Measurements from ENCODE around the gene PTPRK. TPM values are rescaled to one million over a fixed set of nuclear protein-coding genes. Genes with fewer than 3 reads are reported as not detected.
A peak's percentile ranks its signal among the peaks of the same experiment; 100 is the strongest.

PTPRK gene
- total RNA-seq, 1 experiment from 2014 or later: 53.8 TPM

DNA sequence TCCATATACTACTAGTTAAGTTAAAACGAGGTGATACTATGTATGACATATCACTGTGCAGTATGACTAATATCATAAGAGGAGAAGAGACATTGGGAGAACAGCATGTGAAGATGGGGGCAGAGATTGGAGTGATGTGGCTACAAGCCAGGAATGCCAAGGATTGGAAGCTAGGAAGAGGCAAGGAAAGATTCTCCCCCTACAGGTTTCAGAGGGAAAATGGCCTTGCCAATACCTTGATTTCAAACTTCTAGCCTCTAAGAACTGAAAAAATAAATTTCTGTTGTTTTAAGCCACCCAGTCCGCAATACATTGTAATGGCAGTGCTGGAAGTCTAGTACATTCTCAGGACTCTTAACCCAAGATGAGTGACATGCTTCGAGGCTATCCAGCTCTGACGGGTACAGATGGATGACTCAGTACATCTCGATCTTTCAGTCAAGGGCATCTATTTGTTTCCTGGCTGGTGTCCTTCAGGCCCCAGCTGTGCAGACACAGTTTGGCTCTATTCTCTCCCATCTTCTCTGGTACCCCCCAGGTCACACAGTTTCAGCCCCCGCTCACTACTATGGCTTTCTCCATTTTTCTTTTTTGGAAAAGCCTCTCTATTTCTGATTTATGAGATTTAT lies 564.0 kb downstream of the PTPRK start:
- H4K20me1 ChIP-seq (ENCODE audit: low read length): no peaks in the 10 kb centered on the region
- ATAC-seq: no peak
- DNase-seq: peak; percentile 37
- no peaks in the 10 kb centered on the region for H3K4me1 ChIP-seq (ENCODE audit: insufficient read depth, low read length)
- no peak overlapping the region for H3K4me3 ChIP-seq (ENCODE audit: low read length)
- BruUV-seq (replicated peaks): no TSS peak
- ChIA-PET CTCF (no interaction called here), POLR2A (ENCODE audit: unreplicated experiment) (no interaction called here)
- no peak overlapping the region for H3K27ac ChIP-seq (ENCODE audit: low read length)
- no peaks in the 10 kb centered on the region for H3K36me3 ChIP-seq (ENCODE audit: low read depth, low read length)
- intact Hi-C loops (cut with micrococcal nuclease): no loop called here
- no peaks in the 10 kb centered on the region for H3K9me2 ChIP-seq (replicated peaks; ENCODE audit: low read length)
- no peaks in the 10 kb centered on the region for H3K9me3 ChIP-seq (ENCODE audit: low read length)
- H3F3A ChIP-seq (ENCODE audit: low read length, unreplicated experiment): no peaks in the 10 kb centered on the region
- H3K79me2 ChIP-seq (ENCODE audit: low read length): no peaks in the 10 kb centered on the region
- H3K4me2 ChIP-seq (ENCODE audit: low read length): no peak overlapping the region
- H3K27me3 ChIP-seq (ENCODE audit: low read length): no peaks in the 10 kb centered on the region
- no peak overlapping the region for H3K9ac ChIP-seq (ENCODE audit: low read length)
- H2AFZ ChIP-seq (ENCODE audit: low read length): no peak overlapping the region
- TF ChIP-seq, protein P1, sequence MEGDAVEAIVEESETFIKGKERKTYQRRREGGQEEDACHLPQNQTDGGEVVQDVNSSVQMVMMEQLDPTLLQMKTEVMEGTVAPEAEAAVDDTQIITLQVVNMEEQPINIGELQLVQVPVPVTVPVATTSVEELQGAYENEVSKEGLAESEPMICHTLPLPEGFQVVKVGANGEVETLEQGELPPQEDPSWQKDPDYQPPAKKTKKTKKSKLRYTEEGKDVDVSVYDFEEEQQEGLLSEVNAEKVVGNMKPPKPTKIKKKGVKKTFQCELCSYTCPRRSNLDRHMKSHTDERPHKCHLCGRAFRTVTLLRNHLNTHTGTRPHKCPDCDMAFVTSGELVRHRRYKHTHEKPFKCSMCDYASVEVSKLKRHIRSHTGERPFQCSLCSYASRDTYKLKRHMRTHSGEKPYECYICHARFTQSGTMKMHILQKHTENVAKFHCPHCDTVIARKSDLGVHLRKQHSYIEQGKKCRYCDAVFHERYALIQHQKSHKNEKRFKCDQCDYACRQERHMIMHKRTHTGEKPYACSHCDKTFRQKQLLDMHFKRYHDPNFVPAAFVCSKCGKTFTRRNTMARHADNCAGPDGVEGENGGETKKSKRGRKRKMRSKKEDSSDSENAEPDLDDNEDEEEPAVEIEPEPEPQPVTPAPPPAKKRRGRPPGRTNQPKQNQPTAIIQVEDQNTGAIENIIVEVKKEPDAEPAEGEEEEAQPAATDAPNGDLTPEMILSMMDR (conservative IDR thresholded peaks at IDR 0.05; ENCODE audit: low read depth, low read length): peak; percentile 40; the same call in 1 of the 2 replicates
- TF ChIP-seq EZH2phosphoT487 (IDR thresholded peaks at IDR 0.05; ENCODE audit: borderline replicate concordance, low read length): no peak
- TF ChIP-seq EZH2 (IDR thresholded peaks at IDR 0.05; ENCODE audit: low read length, unreplicated experiment): no peak

DNA sequence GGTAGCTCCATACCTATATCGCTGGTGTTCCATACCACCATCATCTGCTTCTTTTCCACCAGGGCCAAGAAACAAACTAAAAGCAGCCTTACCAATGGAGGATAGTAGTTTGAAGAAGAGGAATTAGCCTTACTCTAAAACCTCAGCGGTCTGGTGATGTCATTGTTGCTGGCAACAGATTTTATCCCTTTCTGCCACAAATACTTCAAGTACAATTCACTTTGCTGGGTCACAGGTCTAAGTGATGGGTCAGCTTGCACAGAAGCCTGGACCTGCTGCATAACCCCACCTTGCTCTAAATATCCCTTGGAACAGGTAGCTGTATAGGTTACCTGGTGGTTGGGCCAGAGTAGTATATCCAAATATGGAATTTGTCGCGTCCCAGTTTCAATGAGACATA lies 566.3 kb downstream of the PTPRK start:
- no peak for ATAC-seq
- POLR2A ChIA-PET (ENCODE audit: unreplicated experiment): no interaction called here
- BruUV-seq (replicated peaks): no TSS peak
- H3K27me3 ChIP-seq (ENCODE audit: low read length): no peaks in the 10 kb centered on the region
- no peak overlapping the region for H3K4me3 ChIP-seq (ENCODE audit: low read length)
- no peaks in the 10 kb centered on the region for H3F3A ChIP-seq (ENCODE audit: low read length, unreplicated experiment)
- TF ChIP-seq, protein P1 (conservative IDR thresholded peaks at IDR 0.05; ENCODE audit: low read depth, low read length): no peak
- TF ChIP-seq EZH2 (IDR thresholded peaks at IDR 0.05; ENCODE audit: low read length, unreplicated experiment) (no peak), EZH2phosphoT487 (IDR thresholded peaks at IDR 0.05; ENCODE audit: borderline replicate concordance, low read length) (no peak)
- CTCF ChIA-PET: no interaction called here
- no peaks in the 10 kb centered on the region for H3K4me1 ChIP-seq (ENCODE audit: insufficient read depth, low read length)
- no peaks in the 10 kb centered on the region for H3K9me3 ChIP-seq (ENCODE audit: low read length)
- H3K27ac ChIP-seq (ENCODE audit: low read length): no peak overlapping the region
- H3K4me2 ChIP-seq (ENCODE audit: low read length): no peak overlapping the region
- H3K79me2 ChIP-seq (ENCODE audit: low read length): no peaks in the 10 kb centered on the region
- H2AFZ ChIP-seq (ENCODE audit: low read length): no peak overlapping the region
- peak; percentile 5 for DNase-seq
- no peaks in the 10 kb centered on the region for H3K36me3 ChIP-seq (ENCODE audit: low read depth, low read length)
- no peaks in the 10 kb centered on the region for H4K20me1 ChIP-seq (ENCODE audit: low read length)
- intact Hi-C loops (cut with micrococcal nuclease): no loop called here
- no peaks in the 10 kb centered on the region for H3K9me2 ChIP-seq (replicated peaks; ENCODE audit: low read length)
- H3K9ac ChIP-seq (ENCODE audit: low read length): no peak overlapping the region

DNA sequence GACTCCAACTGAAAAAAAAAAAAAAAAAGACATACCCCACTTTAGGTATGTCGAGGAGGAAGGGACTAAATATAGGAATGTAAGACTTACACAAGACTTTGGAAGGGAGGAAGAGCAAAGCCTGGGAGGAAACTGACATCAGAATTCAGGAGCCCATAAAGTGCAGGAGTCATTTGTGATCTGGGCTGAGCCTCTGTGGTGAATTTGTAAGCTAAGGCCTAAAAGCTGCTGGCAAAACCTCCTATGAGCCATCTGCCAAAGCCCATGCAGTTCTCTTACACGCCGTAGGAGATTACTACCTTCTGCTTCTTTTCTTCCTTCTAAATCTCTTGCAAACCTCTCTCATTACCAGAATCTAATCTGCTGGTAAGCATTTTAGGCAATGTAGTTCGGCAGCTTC lies 567.6 kb downstream of the PTPRK start:
- Histone ChIP-seq H3K36me3 (ENCODE audit: low read depth, low read length) (no peaks in the 10 kb centered on the region), H3K9me3 (ENCODE audit: low read length) (no peaks in the 10 kb centered on the region), H3K4me1 (ENCODE audit: insufficient read depth, low read length) (no peaks in the 10 kb centered on the region), H3K27me3 (ENCODE audit: low read length) (no peaks in the 10 kb centered on the region), H3K9me2 (replicated peaks; ENCODE audit: low read length) (no peaks in the 10 kb centered on the region), H2AFZ (ENCODE audit: low read length) (no peak overlapping the region), H3F3A (ENCODE audit: low read length, unreplicated experiment) (no peaks in the 10 kb centered on the region), H3K4me3 (ENCODE audit: low read length) (no peak overlapping the region), H4K20me1 (ENCODE audit: low read length) (no peaks in the 10 kb centered on the region), H3K27ac (ENCODE audit: low read length) (no peak overlapping the region), H3K9ac (ENCODE audit: low read length) (no peak overlapping the region), H3K4me2 (ENCODE audit: low read length) (no peak overlapping the region), H3K79me2 (ENCODE audit: low read length) (no peaks in the 10 kb centered on the region)
- intact Hi-C loops (cut with micrococcal nuclease): no loop called here
- POLR2A ChIA-PET (ENCODE audit: unreplicated experiment): no interaction called here
- TF ChIP-seq, protein P1 (conservative IDR thresholded peaks at IDR 0.05; ENCODE audit: low read depth, low read length): no peak
- TF ChIP-seq EZH2 (IDR thresholded peaks at IDR 0.05; ENCODE audit: low read length, unreplicated experiment) (no peak), EZH2phosphoT487 (IDR thresholded peaks at IDR 0.05; ENCODE audit: borderline replicate concordance, low read length) (no peak)
- no peak for DNase-seq
- no peak for ATAC-seq
- BruUV-seq (replicated peaks): no TSS peak
- CTCF ChIA-PET: no interaction called here

Measured in PC-3 (cell line).